B cell (primary cell): ENCODE measurements around the gene TRAF3.

ENCODE experiments used
- CTCF ChIP-seq: fragments of 200-600 bp; IDR thresholded peaks from one replicate; pipeline ENCODE4 v1.8.0; 2022; ENCODE audit warnings: antibody characterized with exemption, mild to moderate bottlenecking
- EZH2 ChIP-seq: IDR thresholded peaks from 2 replicates; pipeline ENCODE4 v1.6.1; 2012; ENCODE audit warnings: borderline replicate concordance, low read depth, mild to moderate bottlenecking, moderate library complexity, low read length; ENCODE audit not compliant: insufficient read depth, poor library complexity, severe bottlenecking

DNA sequence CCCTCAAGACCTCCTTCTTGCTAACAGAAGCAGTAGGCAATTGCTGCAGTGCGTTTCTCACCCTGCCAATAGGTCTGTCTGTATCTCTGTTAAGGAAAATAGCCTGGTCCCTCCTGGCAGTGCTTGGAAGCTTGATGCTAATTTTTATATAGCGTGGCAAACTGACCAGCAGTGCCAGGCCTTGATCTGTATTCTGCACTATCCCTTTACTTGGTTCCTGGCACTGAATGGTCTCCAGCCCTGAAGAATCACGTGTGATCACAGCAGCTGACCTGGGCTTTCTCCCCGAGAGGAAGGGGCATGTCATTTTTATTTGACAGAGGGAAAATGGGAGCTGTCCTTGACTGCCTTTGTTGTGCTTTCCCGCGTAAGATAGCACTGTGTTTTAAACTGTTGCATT is 48.7 kb upstream of the TRAF3 start:
- no peak for TF ChIP-seq EZH2
- no peak for TF ChIP-seq CTCF
